A549 treated with RU486 at 1 μM for 4 hours (cell line): ENCODE measurements around the gene GJA3. TPM values are rescaled to one million over a fixed set of nuclear protein-coding genes. Genes with fewer than 3 reads are reported as not detected.

ENCODE experiments used
- total RNA-seq: library from RNA; stranded (reverse); fragments of 200-300 nt; extraction: Qiagen RNA extraction; gene quantifications from 5 replicates; pipeline ENCODE4 v1.2.3, GENCODE V29; 2022; ENCODE audit warnings: low read depth

GJA3 gene
- total RNA-seq = 0.77 to 1.2 TPM (median 0.98 TPM) in 5 replicates

GRCh38 chr13:20160306-20161274 lies at the start of gene GJA3:
Gene GJA3, minus strand, starts transcription at chr13:20161052. Its CDS starts 17,764 bp downstream, at chr13:20143288.

GRCh38 chr13:20192836-20193161 lies 31.9 kb upstream of the GJA3 start, which contains the start of gene GJB2:
Gene GJB2, minus strand, starts transcription at chr13:20192938. Its CDS starts 3,357 bp downstream, at chr13:20189581.

Other genes starting within 250 kb of the GJA3 start
- 8.3 to 20.3 TPM (median 17.3 TPM) in 5 replicates for gene ZMYM2, start 202.3 kb downstream of the GJA3 start, total RNA-seq
- gene GJB2, start 31.9 kb upstream of the GJA3 start, total RNA-seq = 0.53 to 1.1 TPM (median 0.69 TPM) in 5 replicates
- gene GJB6, start 71.3 kb upstream of the GJA3 start, total RNA-seq = not detected in 5 replicates